KMS-11 (cell line): ENCODE results near the gene UMAD1.

Experiments
- H2AFZ ChIP-seq: fragments of 200-600 bp; sonication (generic); 2 replicates; pipeline ENCODE4 v1.6.1; 2016; ENCODE audit warnings: antibody characterized with exemption, mixed run types, low read depth
- H3K27ac ChIP-seq: fragments of 200-600 bp; sonication (generic); 2 replicates; pipeline ENCODE4 v1.6.1; 2016; ENCODE audit warnings: mild to moderate bottlenecking, mixed run types
- H3K27me3 ChIP-seq: fragments of 200-600 bp; sonication (generic); 2 replicates; pipeline ENCODE4 v1.6.1; 2017; ENCODE audit warnings: mild to moderate bottlenecking, low read depth, mixed run types, moderate library complexity; ENCODE audit not compliant: insufficient read depth
- H3K36me3 ChIP-seq: fragments of 200-600 bp; sonication (generic); 2 replicates; pipeline ENCODE4 v1.6.1; 2017; ENCODE audit warnings: mild to moderate bottlenecking, mixed run types; ENCODE audit not compliant: insufficient read depth
- H3K4me1 ChIP-seq: fragments of 200-600 bp; sonication (generic); 2 replicates; pipeline ENCODE4 v1.6.1; 2016; ENCODE audit warnings: mild to moderate bottlenecking, low read depth, mixed run types; ENCODE audit not compliant: poor library complexity, severe bottlenecking
- H3K4me2 ChIP-seq: fragments of 200-600 bp; sonication (generic); 2 replicates; pipeline ENCODE4 v1.7.0; 2016; ENCODE audit warnings: mild to moderate bottlenecking, mixed run types
- H3K4me3 ChIP-seq: fragments of 200-600 bp; sonication (generic); IDR thresholded peaks from 2 replicates; pipeline ENCODE4 v1.6.1; 2017; ENCODE audit warnings: low read depth, low read length, mixed read lengths; ENCODE audit not compliant: insufficient read depth
- H3K79me2 ChIP-seq: fragments of 200-600 bp; sonication (generic); 2 replicates; pipeline ENCODE4 v1.6.1; 2016; ENCODE audit warnings: low read depth, mixed run types; ENCODE audit not compliant: insufficient read depth
- H3K9ac ChIP-seq: fragments of 200-600 bp; sonication (generic); 2 replicates; pipeline ENCODE4 v1.6.1; 2016; ENCODE audit warnings: mild to moderate bottlenecking, mixed run types
- H4K20me1 ChIP-seq: fragments of 200-600 bp; sonication (generic); 2 replicates; pipeline ENCODE4 v1.6.1; 2016; ENCODE audit warnings: mild to moderate bottlenecking, mixed run types; ENCODE audit not compliant: insufficient read depth
- TF ChIP-seq, protein P1 (sequence below): fragments of 200-600 bp; sonication (generic); conservative IDR thresholded peaks from 2 replicates; pipeline ENCODE4 v1.6.1; 2017; ENCODE audit warnings: low read depth, mild to moderate bottlenecking, antibody characterized with exemption, low read length, moderate library complexity, mixed read lengths

Gene UMAD1

DNA sequence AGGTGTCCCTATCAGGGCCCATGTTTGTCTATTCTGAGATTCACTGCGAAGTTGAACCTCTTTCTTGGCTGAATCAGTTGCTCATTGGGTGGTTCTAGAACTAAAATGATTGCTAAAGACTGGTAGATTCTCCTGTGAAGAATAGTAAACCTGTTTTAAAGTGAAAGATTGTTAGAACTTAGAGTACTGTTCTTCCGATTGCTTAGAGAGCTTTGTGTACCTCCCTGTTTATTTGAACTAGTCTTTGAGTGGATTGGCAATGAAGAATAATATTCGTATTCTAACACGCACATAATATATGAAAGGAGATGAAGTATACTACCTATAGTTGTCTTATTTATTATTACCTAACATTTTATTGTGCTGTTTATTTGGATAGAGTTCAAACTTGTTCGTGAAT is 202.7 kb downstream of the UMAD1 start:
- no peak overlapping the region for H3K27ac ChIP-seq
- no peaks in the 10 kb centered on the region for H3K4me1 ChIP-seq
- no peaks in the 10 kb centered on the region for H4K20me1 ChIP-seq
- H3K36me3 ChIP-seq, result no peaks in the 10 kb centered on the region
- no peak overlapping the region for H3K4me2 ChIP-seq
- no peaks in the 10 kb centered on the region for H3K27me3 ChIP-seq
- H3K4me3 ChIP-seq, result no peak overlapping the region
- H3K79me2 ChIP-seq, result no peaks in the 10 kb centered on the region
- TF ChIP-seq, protein P1, sequence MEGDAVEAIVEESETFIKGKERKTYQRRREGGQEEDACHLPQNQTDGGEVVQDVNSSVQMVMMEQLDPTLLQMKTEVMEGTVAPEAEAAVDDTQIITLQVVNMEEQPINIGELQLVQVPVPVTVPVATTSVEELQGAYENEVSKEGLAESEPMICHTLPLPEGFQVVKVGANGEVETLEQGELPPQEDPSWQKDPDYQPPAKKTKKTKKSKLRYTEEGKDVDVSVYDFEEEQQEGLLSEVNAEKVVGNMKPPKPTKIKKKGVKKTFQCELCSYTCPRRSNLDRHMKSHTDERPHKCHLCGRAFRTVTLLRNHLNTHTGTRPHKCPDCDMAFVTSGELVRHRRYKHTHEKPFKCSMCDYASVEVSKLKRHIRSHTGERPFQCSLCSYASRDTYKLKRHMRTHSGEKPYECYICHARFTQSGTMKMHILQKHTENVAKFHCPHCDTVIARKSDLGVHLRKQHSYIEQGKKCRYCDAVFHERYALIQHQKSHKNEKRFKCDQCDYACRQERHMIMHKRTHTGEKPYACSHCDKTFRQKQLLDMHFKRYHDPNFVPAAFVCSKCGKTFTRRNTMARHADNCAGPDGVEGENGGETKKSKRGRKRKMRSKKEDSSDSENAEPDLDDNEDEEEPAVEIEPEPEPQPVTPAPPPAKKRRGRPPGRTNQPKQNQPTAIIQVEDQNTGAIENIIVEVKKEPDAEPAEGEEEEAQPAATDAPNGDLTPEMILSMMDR, result no peak
- no peak overlapping the region for H2AFZ ChIP-seq
- H3K9ac ChIP-seq, result no peak overlapping the region

DNA sequence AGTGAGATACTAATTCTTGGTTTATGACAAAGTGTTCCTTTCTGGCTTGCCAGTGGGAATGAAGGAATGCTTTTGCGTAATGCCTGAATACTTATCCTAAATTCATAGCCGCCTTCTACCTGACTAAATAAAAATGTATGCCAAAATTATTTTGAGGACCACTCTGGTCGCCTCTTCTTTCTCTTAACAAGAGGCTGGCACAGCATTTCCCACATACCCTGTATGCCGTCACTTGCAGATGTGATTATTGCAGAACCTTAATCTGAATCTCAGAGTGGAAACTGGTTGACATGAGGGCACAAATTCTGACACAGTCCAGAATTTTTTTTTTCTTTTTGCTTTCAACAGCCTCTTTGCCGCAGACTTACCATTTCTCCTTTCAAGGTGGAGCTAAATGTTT is 203.4 kb downstream of the UMAD1 start:
- Histone ChIP-seq H3K36me3 (no peaks in the 10 kb centered on the region), H4K20me1 (no peaks in the 10 kb centered on the region), H3K4me2 (no peak overlapping the region), H3K4me3 (no peak overlapping the region), H3K4me1 (no peaks in the 10 kb centered on the region), H2AFZ (no peak overlapping the region), H3K27me3 (no peaks in the 10 kb centered on the region), H3K9ac (no peak overlapping the region), H3K79me2 (no peaks in the 10 kb centered on the region), H3K27ac (no peak overlapping the region)
- TF ChIP-seq, protein P1, result no peak

DNA sequence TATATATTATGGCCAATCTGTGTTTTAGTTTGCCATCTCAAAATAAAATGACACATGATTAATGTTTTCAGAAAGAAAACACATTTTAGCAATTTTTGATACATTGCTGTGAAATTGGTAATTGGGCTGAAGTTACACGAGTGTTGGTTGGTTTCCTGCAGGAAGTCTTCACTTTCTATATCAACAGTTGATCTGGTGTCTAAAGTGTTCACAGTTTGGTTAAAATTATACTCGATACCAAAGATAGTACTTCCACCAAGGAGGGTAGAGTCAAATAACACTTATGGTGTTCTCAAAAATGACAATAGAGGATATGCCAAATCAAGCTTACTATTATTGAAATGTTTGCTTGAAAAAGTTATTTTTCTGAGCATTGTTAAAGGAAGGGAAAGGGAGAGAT is 207.7 kb downstream of the UMAD1 start:
- H3K4me3 ChIP-seq, result no peak overlapping the region
- no peaks in the 10 kb centered on the region for H3K36me3 ChIP-seq
- H3K27me3 ChIP-seq, result no peaks in the 10 kb centered on the region
- TF ChIP-seq, protein P1, result no peak
- H3K4me2 ChIP-seq, result no peak overlapping the region
- no peaks in the 10 kb centered on the region for H3K79me2 ChIP-seq
- no peak overlapping the region for H3K9ac ChIP-seq
- no peak overlapping the region for H2AFZ ChIP-seq
- H3K27ac ChIP-seq, result no peak overlapping the region
- H3K4me1 ChIP-seq, result peaks cover 9% of the 10 kb centered on the region
- H4K20me1 ChIP-seq, result no peaks in the 10 kb centered on the region

DNA sequence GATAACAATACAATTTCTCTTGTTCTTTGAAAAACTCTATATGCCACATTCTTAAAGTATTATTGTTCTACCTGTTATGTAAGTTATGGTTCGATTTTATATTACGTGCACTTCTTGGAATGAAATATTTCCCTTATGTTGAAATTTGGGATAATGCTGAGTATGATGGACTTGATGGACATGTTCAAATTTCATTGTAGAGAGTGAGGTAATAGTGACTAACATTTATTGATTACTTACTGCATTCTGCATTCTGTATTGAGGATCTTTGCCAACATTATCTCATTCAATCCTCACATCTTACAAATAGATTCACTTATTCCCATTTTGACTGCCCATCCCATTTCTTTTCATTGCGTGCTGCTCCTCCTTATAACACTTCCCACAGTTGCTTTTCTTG is 208.3 kb downstream of the UMAD1 start:
- no peak overlapping the region for H3K4me3 ChIP-seq
- no peaks in the 10 kb centered on the region for H3K79me2 ChIP-seq
- H3K36me3 ChIP-seq, result no peaks in the 10 kb centered on the region
- no peak overlapping the region for H3K4me2 ChIP-seq
- TF ChIP-seq, protein P1, result no peak
- no peak overlapping the region for H2AFZ ChIP-seq
- no peaks in the 10 kb centered on the region for H3K27me3 ChIP-seq
- peaks cover 9% of the 10 kb centered on the region for H3K4me1 ChIP-seq
- no peaks in the 10 kb centered on the region for H4K20me1 ChIP-seq
- no peak overlapping the region for H3K9ac ChIP-seq
- no peak overlapping the region for H3K27ac ChIP-seq
